HG03520 (cell line): ENCODE data around the gene EHHADH.

Source experiments
- ATAC-seq: cut with Tn5 transposase; IDR thresholded peaks from one replicate; pipeline ENCODE4 v1.9.1; 2021; ENCODE audit warnings: mild to moderate bottlenecking, moderate library complexity; ENCODE audit not compliant: unreplicated experiment

EHHADH gene

GRCh38 chr3:185151101-185151963 is 102.5 kb downstream of the EHHADH start:
- no peak for ATAC-seq

- ATAC-seq = no peak
These were observed 103.3 kb downstream of the EHHADH start for GRCh38 chr3:185150561-185150960.

- no peak for ATAC-seq
These were observed 104.3 kb downstream of the EHHADH start for GRCh38 chr3:185149591-185149990.

GRCh38 chr3:185145511-185145910 is 108.3 kb downstream of the EHHADH start:
- ATAC-seq = no peak

- ATAC-seq = no peak
These were observed 109.1 kb downstream of the EHHADH start for GRCh38 chr3:185144784-185145183.
